Measurements from ENCODE around the gene BTG4.

BTG4 gene

DNA sequence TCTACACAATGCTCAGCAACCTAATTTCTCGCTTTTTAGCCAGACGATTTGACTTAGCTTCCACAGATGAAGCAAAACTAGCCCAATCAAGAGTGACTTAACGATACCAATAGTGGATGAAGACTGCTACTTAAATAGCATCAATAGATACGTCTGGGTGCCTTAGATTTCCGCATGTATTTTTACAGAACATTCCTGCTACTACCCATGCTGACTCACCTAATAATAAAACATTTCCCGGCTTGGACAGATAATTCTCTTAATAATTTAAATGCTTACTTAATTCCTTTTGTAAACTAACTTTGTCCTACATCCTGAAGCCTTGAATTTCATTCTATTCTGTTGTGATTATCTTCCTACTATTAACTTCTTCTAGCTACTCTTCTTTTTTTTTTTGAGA is 23.1 kb upstream of the BTG4 start:
- DNase-seq: no peak

GRCh38 chr11:111532365-111532709 is 20.2 kb upstream of the BTG4 start:
- DNase-seq: no peak

GRCh38 chr11:111531687-111532364 is 19.6 kb upstream of the BTG4 start:
- DNase-seq: no peak

GRCh38 chr11:111531136-111531535 is 18.9 kb upstream of the BTG4 start:
- no peak for DNase-seq

- DNase-seq: no peak
These were observed 17.9 kb upstream of the BTG4 start for GRCh38 chr11:111530091-111530490.

DNA sequence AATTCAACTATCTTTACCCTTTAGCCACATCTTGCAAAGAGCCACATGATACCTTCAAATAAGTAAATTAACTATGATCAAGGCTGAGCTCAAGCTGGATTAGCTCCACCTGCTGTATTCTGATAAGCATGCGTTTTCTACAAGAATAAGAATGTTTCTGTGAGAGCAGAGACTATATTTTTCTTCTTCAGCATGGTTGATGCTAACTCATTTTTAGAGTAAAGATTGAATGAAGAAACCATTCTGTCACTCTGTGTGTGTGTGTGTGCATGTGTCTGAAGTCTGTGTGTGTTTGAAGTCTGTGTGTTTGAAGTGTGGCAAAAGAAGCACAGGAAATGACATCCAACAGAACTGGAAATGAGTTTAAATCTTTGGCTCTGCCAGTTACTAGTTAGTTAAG is 16.4 kb upstream of the BTG4 start:
- DNase-seq: no peak

DNA sequence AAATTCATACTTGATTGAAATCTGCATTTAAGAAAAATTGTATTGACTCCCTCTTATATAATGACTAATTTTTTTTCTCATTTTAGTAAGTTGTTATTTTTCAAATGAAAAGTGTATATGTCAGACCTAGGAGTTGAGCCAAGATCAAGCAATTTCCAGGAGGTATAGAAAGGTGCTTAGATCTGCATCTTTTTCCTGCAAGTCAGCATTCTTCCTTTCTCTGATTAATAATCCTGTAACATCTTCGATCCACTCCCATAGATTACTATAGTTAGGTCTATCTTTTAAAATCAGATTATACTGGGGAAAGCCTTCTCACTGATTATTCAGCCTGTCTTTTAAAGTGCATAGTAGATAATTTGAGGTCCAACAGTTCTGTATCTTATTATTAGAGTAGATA is 15.1 kb upstream of the BTG4 start:
- no peak for DNase-seq

GRCh38 chr11:111526501-111526900 is 14.3 kb upstream of the BTG4 start:
- DNase-seq: no peak

- no peak for DNase-seq
These were observed 13.3 kb upstream of the BTG4 start for GRCh38 chr11:111525456-111525855.

DNA sequence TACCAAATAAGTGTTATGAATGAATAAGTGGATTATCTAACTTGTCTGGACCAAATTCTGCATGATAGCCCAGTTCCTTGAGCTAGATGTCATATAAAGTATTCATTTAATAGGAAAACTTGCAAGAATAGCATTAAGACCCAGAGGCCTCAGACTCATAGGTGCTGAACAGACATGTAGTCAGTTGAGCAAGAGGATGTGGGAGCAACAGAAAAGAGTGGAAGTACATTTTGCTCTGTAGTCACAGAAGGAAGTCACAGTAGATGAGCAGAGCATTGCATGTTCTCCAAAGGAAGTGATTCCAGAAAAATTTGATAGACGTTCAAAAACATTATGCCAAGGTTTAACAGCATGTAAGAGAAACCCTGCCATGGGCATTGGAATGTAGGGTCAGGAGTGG is 11.9 kb upstream of the BTG4 start:
- DNase-seq: no peak

DNA sequence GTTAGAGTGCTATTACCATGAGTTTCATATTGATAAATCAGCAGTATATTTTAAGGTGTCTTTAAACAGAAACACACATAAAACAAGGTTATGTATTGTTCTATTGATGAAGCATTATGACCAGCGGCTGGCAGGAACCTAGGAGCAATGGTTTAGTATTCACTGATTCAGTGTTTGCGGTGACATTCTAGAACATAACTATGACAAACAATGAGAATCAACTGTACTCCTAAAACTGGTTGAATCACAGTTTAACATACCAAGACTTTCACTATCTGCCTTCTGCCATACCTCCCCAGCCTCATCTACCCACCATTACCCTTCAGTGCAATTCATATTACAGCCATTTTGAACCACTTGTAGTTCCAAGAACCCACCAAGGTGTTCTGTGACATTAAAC is 11.2 kb upstream of the BTG4 start:
- no peak for DNase-seq

DNA sequence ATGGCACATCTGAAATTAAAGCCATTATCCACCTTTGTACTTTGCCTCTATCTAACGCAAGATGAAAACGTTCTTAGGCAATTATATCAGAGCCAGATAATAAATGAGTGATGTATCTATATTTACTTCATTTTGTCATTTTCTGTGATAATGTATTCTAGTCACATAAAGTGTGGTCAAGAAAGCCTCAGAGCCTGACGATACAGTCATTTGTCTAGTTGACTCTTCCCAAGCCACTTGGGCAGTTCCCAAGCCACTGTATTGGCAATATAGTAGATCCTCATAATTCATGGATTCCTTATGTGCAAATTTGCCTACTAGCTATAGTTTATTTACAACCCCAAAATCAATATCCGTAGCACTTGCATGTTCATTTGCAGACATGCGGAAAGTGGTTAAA is 10.2 kb upstream of the BTG4 start:
- no peak for DNase-seq

GRCh38 chr11:111521135-111521534 is 8.9 kb upstream of the BTG4 start:
- DNase-seq: no peak

DNA sequence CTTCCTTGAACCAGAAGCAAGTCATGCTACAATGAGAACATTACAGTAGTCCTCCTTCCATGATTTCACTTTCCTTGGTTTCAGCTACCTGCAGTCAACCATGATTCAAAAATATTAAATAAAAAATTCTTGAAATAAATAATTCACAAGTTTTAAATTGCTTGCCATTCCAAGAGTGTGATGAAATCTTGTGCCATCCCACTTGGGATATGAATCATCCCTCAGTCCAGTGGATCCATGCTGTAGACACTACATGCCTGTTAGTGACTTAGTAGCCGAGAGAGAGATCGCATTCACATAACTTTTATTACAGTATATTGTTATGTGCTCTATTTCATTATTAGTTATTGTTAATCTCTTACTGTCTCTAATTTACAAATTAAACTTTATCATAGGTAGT is 8.4 kb upstream of the BTG4 start:
- no peak for DNase-seq

DNA sequence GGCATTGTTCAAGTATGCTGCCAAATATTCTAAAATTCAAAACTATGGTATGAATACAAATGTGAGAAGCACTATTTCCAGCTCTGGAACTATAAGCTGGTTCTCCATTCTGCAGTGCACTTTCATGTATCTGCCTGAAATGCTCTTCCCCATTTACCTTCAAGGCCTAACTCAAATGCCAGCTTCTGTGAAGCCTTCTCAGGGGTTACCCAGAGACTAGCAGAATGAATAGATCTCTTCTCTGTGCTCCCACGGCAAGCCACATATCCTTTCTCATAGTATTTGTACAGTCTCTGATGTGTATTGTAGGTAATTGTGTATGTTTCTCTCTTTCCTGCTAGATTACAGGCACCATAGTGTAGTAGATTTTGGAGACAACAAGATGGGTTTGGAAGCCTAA is 6.5 kb upstream of the BTG4 start:
- no peak for DNase-seq

GRCh38 chr11:111515591-111515990 is 3.4 kb upstream of the BTG4 start:
- no peak for DNase-seq

DNA sequence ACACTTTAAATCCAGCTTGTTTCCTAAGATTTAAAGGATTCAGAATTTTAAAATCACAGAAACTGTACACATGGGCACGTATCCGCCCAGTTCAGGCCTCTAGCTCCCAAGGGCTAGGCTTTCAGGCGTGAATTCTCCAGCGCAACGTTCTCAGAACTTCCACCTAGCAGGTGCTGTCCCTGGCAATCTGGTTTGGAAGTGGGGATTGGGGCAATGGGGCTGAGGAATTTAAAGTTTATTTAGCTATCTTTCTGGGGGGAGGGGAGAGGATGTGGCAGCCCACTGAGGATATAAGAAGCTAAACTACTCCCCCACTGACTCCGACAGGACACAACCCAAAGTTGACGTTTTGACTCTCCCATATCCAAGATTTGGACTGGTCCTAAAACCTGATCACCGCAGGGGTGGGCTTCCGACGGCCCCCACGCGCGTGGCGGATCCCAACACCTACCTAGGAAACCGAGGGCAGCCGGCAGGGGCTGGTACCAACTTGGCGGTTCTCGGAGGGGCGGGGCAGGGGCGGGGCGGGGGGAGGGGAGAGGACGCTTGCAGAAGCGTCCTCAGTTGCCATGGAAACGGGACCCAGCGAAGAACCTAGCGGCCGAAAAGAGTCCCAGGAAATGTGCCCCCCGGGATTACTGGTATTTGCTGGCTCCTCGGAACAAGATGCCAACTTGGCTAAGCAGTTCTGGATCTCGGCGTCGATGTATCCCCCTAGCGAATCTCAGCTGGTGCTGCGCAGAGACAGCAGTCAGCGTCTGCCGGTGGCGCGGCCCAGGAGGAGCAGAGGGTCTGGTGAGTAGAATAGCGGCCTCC is 2.2 kb upstream of the BTG4 start, which contains the start of gene HOATZ:
TSS of gene HOATZ (plus strand) at position 563 of the 816 bp plus-strand sequence. CDS start at position 570, 7 bp downstream.
- DNase-seq: no peak

DNA sequence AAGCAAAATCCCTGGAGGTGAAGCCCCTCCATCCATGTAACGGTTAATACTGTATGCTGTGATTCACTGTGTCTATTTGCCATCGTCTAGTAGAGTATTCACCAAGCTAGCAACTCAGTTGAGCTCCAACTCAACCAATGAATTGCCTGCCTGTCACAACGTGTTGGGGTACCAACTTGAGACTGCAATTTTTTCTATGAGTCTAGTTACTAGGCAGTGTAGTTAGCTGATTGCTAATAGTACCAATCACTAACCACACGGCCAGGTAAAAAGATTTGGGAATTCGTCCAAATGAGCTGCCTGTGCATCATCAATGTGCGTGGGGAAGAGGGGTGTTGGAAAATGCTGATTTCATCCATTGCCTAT is 1.0 kb upstream of the BTG4 start:
- no peak for DNase-seq

GRCh38 chr11:111510311-111510710 is 1.9 kb downstream of the BTG4 start:
- DNase-seq: no peak

DNA sequence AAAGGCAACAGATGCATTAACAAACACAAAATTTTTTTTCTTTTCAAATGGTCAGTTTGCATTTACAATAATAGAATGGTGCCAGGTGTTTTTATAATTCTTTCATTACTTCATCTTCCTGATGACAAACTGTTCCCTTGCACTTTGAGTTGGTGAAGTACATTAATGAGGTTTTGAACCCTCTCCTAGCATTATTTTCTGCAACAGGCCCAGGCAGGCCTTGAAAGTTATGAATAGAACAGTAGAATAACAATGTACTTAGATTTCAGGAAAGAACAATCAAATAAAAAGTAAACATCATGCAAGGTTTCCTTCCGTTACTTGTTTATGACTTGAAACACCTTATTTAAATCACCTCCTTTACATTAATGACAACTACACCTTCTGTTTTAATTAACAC is 9.6 kb downstream of the BTG4 start:
- no peak for DNase-seq

- no peak for DNase-seq
These were observed 11.7 kb downstream of the BTG4 start for GRCh38 chr11:111500481-111500880.

- DNase-seq: no peak
These were observed 12.7 kb downstream of the BTG4 start for GRCh38 chr11:111499483-111499882.

DNA sequence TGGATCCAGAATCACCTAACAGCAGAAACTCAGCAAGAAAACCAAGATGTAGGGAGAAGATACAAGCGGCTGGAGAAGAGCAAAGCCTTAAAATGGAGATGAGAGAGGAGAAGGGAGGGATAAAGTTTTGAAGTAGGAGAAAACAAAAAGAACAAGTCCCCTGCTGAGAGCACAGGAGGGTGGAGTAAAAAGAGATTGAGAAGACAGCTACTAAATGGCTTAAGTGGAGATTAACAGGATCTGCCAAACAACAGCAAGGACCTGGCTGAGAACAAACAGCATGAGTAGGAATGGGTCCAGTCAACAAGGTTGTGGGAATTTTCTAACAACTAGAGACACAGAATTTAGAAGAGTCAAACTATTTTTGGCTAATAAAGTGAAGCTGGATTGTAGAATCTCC is 18.1 kb downstream of the BTG4 start:
- no peak for DNase-seq

DNA sequence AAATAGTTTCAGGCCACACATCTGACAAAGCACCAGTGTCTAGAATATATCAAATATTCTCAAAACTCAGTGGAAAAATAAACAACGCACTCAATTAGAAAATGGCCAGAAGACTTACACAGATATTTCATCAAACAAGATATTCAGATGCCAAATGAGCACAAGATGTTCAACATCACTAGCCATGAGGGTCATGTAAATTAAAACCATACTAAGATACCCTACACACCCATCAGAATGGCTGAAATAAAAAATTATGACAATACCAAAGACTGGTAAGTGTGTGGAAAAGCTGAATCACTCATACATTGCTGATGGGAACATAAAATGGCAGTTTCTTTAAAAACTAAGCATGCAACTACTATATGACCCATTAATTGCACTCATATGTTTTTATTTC is 21.7 kb downstream of the BTG4 start:
- no peak for DNase-seq

GRCh38 chr11:111483431-111483830 is 28.8 kb downstream of the BTG4 start:
- no peak for DNase-seq

Data from T-helper 9 cell (primary cell).